Measurements from ENCODE around the gene BCAR1. TPM values are rescaled to one million over a fixed set of nuclear protein-coding genes. Genes with fewer than 3 reads are reported as not detected.

BCAR1 gene
- total RNA-seq, 1 experiment from 2014 or later = 120 TPM

DNA sequence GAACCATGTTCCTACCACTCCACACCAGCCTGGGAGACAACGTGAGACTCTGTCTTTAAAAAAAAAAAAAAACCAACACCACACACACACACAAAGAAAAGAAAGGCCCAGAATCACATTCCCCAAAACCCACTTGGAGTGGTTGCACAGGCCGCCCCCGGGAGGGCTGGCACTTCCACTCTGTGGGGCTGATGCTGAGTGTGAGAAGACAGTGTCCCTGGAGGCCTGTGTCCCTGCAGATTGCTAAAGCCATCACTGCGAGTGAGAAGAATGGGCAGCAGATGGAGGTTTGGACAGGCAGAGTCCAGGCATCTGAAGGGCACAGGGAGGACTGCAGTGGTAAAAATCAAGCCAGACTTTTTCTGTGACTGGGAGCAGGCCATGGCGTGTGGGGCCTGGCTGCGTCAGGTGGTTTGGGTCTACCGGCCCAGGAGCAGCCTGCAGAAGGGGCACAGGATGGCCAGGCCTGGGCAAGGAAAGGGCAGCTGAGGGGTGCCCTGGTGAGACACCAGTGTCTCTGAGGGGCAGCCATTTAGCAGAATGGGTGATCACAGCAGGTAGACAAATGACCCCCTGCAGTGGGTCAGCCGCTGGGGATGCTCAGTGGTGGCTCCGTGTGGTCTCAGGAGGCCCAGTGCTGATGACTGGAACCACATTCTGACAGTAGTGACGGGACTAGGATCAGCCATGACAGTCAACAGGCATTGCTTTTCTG is 57.5 kb downstream of the BCAR1 start:
- DNase-seq (ENCODE audit: low read depth, low spot score) (no peak), ATAC-seq (no peak)
- no peaks in the 10 kb centered on the region for H3K4me1 ChIP-seq (ENCODE audit: control insufficient read depth, insufficient read depth, low read length)
- no peaks in the 10 kb centered on the region for H3K27me3 ChIP-seq (ENCODE audit: control insufficient read depth, insufficient read depth, low read length)
- no peak overlapping the region for H3K4me3 ChIP-seq (ENCODE audit: low read depth in 2 of 2, low read length in 2 of 2)
- TF ChIP-seq TCF7L2 (IDR thresholded peaks at IDR 0.05; ENCODE audit: low read depth, low read length) = no peak
- TF ChIP-seq, protein P1, sequence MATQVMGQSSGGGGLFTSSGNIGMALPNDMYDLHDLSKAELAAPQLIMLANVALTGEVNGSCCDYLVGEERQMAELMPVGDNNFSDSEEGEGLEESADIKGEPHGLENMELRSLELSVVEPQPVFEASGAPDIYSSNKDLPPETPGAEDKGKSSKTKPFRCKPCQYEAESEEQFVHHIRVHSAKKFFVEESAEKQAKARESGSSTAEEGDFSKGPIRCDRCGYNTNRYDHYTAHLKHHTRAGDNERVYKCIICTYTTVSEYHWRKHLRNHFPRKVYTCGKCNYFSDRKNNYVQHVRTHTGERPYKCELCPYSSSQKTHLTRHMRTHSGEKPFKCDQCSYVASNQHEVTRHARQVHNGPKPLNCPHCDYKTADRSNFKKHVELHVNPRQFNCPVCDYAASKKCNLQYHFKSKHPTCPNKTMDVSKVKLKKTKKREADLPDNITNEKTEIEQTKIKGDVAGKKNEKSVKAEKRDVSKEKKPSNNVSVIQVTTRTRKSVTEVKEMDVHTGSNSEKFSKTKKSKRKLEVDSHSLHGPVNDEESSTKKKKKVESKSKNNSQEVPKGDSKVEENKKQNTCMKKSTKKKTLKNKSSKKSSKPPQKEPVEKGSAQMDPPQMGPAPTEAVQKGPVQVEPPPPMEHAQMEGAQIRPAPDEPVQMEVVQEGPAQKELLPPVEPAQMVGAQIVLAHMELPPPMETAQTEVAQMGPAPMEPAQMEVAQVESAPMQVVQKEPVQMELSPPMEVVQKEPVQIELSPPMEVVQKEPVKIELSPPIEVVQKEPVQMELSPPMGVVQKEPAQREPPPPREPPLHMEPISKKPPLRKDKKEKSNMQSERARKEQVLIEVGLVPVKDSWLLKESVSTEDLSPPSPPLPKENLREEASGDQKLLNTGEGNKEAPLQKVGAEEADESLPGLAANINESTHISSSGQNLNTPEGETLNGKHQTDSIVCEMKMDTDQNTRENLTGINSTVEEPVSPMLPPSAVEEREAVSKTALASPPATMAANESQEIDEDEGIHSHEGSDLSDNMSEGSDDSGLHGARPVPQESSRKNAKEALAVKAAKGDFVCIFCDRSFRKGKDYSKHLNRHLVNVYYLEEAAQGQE (IDR thresholded peaks at IDR 0.05; ENCODE audit: insufficient read depth in 1 of 2, low read depth in 2 of 2, low read length in 1 of 2) = no peak
- TF ChIP-seq, protein P2, sequence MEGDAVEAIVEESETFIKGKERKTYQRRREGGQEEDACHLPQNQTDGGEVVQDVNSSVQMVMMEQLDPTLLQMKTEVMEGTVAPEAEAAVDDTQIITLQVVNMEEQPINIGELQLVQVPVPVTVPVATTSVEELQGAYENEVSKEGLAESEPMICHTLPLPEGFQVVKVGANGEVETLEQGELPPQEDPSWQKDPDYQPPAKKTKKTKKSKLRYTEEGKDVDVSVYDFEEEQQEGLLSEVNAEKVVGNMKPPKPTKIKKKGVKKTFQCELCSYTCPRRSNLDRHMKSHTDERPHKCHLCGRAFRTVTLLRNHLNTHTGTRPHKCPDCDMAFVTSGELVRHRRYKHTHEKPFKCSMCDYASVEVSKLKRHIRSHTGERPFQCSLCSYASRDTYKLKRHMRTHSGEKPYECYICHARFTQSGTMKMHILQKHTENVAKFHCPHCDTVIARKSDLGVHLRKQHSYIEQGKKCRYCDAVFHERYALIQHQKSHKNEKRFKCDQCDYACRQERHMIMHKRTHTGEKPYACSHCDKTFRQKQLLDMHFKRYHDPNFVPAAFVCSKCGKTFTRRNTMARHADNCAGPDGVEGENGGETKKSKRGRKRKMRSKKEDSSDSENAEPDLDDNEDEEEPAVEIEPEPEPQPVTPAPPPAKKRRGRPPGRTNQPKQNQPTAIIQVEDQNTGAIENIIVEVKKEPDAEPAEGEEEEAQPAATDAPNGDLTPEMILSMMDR (IDR thresholded peaks at IDR 0.05) = no peak
- no peak for TF ChIP-seq POLR2AphosphoS5 (IDR thresholded peaks at IDR 0.05; ENCODE audit: low read depth, low read length)
- TF ChIP-seq SIN3A (IDR thresholded peaks at IDR 0.05; ENCODE audit: borderline replicate concordance, insufficient read depth, low read depth, low read length) = no peak
- intact Hi-C loops (cut with micrococcal nuclease; ENCODE audit: unreplicated experiment) = no loop called here
- no peaks in the 10 kb centered on the region for H3K36me3 ChIP-seq (ENCODE audit: control insufficient read depth, insufficient read depth, low read length)
- no peaks in the 10 kb centered on the region for H3K9me3 ChIP-seq (ENCODE audit: control insufficient read depth, insufficient read depth, low read depth, low read length)
- in situ Hi-C loops (cut with HindIII; ENCODE audit: low pct_unique_long_range_greater_than_20kb, low sequenced_read_pairs) = no loop called here
- ChIA-PET CTCF (no interaction called here), POLR2A (no interaction called here)
- no peak overlapping the region for H3K27ac ChIP-seq (ENCODE audit: low read length)
- no TSS peak for BruUV-seq (replicated peaks)

DNA sequence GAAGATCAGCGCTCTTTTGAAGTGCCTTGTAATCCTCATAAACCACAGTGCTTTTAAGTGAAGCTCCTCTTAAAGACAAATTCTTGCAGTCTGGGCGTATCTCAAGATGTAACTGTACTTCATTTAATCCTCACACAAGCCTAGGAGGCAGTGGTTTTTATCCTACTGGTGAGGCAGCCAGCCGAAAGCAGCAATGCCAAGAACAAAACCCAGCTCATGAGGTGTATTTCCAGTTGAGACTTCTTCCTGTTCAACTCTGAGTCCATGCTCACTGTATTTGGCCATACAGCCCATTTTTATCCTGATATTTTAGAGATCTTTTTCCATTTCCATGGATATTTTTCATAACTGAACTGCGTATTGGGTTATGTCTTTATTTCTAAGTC is 58.2 kb downstream of the BCAR1 start:
- Histone ChIP-seq H3K36me3 (ENCODE audit: control insufficient read depth, insufficient read depth, low read length) (no peaks in the 10 kb centered on the region), H3K4me1 (ENCODE audit: control insufficient read depth, insufficient read depth, low read length) (no peaks in the 10 kb centered on the region), H3K4me3 (ENCODE audit: low read depth in 2 of 2, low read length in 2 of 2) (no peak overlapping the region), H3K9me3 (ENCODE audit: control insufficient read depth, insufficient read depth, low read depth, low read length) (no peaks in the 10 kb centered on the region), H3K27ac (ENCODE audit: low read length) (no peak overlapping the region), H3K27me3 (ENCODE audit: control insufficient read depth, insufficient read depth, low read length) (no peaks in the 10 kb centered on the region)
- ChIA-PET POLR2A (no interaction called here), CTCF (no interaction called here)
- ATAC-seq = no peak
- TF ChIP-seq, protein P2 (IDR thresholded peaks at IDR 0.05) = no peak
- TF ChIP-seq TCF7L2 (IDR thresholded peaks at IDR 0.05; ENCODE audit: low read depth, low read length) = no peak
- TF ChIP-seq SIN3A (IDR thresholded peaks at IDR 0.05; ENCODE audit: borderline replicate concordance, insufficient read depth, low read depth, low read length) = no peak
- TF ChIP-seq, protein P1 (IDR thresholded peaks at IDR 0.05; ENCODE audit: insufficient read depth in 1 of 2, low read depth in 2 of 2, low read length in 1 of 2) = no peak
- TF ChIP-seq POLR2AphosphoS5 (IDR thresholded peaks at IDR 0.05; ENCODE audit: low read depth, low read length) = no peak
- intact Hi-C loops (cut with micrococcal nuclease; ENCODE audit: unreplicated experiment) = no loop called here
- DNase-seq (ENCODE audit: low read depth, low spot score) = no peak
- in situ Hi-C loops (cut with HindIII; ENCODE audit: low pct_unique_long_range_greater_than_20kb, low sequenced_read_pairs) = no loop called here
- no TSS peak for BruUV-seq (replicated peaks)

Measured in Panc1 (cell line).